Measurements from ENCODE around the gene LPAR4.
"Not testable (repeated sequence)": the region's sequence is repeated elsewhere in the genome, so short reads cannot be mapped to it uniquely, and the experiment has no call there.

Gene LPAR4, protein sequence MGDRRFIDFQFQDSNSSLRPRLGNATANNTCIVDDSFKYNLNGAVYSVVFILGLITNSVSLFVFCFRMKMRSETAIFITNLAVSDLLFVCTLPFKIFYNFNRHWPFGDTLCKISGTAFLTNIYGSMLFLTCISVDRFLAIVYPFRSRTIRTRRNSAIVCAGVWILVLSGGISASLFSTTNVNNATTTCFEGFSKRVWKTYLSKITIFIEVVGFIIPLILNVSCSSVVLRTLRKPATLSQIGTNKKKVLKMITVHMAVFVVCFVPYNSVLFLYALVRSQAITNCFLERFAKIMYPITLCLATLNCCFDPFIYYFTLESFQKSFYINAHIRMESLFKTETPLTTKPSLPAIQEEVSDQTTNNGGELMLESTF

DNA sequence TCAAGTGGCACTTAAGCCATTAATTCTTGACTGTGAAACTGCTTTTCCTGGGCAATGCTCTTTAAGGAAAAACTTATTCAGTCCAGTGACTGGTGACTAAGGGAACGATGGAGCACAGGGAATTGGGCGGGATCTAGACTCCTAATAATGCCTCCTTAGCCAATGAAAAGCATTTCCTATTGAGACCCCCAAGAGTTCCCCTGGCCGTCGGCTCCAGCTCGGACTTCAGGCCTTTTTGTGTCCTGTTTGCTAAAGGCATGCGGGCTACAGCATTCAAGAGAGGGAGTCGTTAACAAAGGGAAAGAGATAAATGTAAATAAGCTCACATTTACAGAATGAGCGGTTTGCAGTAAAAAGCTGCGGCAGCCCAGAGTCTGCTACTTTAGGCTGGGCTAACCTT, at the start of gene LPAR4:
LPAR4 (plus strand) TSS at position 232 of the 400 bp plus-strand sequence. CDS start 7,150 bp downstream, outside the sequence.
- DNase-seq: no peak

DNA sequence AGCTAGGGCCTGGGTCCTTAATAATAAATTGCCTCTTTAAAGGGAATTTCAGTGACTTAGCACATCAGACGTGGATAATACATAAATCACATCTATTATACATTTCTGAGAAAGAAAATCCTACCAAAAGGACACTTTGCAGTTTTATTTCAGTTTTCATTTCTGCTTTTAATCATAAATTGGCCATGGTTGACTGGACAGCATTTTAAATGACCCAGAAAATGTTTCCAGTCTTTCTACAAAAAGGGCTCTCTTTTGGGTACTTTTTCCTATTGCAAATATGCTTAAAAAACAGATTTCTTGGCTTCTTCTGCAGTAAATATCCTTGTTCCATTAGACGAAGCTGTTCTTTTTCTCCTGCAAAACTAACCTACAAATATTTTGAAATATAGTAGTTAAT, 41.4 kb upstream of the LPAR4 start:
- no peak for DNase-seq

DNA sequence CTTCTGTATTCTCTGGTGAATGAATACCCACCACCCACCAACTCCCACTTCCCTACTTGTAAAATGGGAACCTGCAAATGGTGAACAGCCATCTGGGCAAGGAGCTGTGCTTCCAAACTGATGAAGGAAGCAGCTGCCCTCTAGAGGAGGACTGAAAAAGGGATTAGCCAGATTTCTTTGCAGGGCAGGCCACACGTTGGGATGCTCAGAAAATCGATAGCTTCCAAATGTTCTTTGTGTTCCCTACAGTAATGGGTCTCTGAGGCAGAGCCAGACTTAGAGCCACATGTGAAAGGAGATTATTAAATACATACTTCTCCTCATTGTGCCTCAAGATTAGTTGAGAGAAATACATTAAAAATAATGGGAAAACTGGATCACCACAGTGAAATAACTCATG, 39.3 kb upstream of the LPAR4 start:
- peak; percentile 1 to 8 for DNase-seq

DNA sequence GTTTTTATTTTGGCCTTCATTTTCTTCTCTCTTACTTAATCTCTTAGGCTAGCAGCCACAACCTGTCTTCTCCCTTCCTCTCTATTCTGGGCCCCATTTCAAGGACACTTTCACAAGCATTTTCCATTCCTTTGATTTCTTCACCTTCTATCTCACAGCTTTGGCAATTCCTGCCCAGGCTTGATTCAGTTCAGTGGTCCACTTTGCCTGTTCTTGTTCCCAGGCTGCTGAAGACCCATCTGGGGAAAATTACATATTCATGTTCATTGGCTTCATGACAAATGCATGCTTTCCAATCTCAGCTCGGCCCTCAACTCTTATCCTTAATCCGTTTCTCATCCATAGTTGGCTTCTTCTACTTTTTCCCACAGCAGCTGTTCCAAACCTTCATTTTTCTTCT, 38.7 kb upstream of the LPAR4 start:
- no peak for DNase-seq

DNA sequence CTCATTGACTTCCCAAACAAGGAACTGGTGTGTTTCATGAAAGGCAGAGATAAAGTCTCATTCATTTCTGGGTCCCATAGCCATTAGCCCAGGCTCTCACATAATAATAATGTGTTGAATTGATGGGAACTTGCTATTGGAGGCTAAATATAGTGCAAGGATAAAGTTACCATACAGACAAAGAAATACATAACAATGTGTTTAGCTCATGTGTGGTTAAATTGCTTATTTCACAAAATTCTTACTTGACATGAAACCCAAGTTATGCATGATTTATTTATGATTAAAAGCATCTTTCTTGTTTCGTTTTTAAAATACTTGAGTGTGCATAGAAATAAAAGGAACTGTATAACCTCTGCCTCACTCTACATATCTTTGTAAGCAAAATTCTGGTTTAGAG, 37.3 kb upstream of the LPAR4 start:
- no peak for DNase-seq

DNA sequence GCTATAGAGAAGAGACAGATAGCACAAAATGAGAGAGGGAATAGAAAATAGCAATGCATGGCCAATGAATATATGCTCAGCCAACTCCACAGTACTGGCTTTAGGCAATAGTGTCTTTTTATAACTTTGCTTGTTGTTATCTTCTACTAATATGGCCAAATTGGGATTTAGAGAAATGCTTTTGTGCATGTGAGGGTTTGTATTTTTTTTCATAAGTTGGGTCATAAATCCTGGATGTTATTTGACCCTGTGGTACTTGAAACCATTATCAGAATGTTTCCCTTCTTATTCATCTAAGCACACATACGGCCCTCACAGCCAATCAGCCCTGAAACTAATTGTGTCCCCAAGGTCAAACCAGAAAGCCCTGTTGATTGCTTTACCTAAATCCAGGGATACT, 35.2 kb upstream of the LPAR4 start:
- no peak for DNase-seq

DNA sequence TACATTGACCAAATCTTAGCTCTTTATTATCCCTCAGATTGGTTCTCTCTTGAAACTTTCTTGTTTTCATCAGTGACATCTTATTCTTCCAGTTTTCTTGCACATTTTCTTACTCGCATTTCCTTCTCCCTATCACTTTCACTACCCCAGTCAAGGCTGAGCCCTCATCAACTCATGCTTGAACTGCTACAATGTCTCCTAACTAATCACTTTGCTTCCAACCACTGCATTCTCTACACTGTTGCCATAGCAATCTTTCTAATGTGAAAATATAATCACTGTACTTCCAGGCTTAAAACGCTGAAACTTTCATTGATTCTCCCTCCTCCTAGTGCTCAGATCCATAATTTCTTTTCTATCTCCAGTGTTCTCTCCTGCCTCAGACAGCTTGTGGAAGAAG, 22.2 kb upstream of the LPAR4 start:
- DNase-seq: no peak

DNA sequence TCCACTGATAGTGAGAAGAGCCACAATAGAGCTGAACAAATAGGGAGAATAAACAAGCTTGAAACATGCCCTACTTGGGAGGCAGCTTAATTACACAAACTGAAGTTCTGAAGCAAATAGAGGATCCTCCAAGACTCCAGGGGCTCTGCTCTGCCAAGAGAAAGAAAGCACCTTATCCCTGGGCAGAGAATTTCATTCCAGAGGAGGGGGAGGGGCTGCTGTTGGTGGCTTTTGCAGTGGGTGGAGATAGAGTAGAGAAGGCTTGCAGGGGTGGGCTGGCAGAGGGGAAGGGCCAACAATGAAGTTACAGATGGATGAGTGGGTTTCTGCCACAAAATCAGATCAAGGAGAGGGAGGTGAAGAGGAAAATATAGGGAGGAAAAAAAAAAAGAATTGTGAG, 1.0 kb upstream of the LPAR4 start:
- DNase-seq: no peak

DNA sequence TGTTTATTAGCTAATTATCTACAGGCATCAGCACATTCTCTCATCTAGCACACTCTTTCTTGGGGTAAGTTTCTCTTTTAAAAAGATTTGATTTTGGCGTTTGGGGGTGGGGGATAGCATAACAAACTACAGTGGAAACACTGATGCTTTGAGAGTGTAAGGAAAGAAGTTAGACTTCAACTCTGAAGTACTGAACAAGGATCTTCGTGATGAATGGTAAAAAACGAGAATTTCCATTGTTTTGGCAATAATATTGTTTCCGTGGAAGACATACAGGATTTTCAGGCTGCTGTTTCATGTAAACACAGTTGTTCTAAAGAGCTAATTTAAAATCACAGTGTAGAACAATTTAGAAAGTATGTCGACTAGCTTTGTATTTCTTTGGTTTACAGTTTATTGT, 451 bp downstream of the LPAR4 start:
- DNase-seq: no peak

DNA sequence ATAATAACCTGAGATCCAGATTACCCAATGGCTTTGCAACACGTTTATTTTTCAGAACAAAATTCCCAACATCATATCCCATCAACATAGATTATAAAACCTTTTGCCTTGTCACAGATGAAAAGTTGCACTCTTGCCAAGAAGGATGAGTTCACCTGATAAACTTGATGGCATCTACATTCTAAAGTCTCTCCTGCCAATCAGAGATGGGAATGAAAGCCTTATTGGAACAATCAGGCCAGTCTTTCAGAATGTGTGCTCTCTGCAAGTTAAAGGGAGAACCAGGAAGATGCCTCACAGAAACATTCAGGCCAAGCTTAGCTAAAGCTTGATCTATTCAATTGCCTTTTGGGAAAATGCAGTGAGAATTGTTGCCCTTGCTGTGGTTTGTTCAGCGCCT, 1.3 kb downstream of the LPAR4 start:
- DNase-seq: no peak

DNA sequence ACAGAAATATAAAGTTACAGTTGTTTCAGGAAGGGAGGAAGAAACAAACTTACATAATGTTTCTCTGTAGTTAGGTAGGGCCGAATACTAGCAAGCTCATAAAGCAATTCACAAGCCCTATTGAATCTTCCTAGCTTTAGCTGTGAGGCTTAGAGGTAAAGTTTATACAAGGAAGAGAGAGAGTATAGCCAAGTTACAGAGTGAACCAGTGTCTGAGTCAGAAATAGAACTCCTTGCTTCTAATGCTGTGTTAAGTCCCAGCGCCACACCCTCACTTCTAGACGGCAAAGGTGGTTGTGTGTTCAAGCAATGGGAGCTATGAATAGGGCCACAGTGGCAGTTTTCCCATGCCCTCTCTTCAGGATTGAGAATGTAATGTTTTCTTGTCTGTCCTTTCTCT, 6.1 kb downstream of the LPAR4 start:
- no peak for DNase-seq

DNA sequence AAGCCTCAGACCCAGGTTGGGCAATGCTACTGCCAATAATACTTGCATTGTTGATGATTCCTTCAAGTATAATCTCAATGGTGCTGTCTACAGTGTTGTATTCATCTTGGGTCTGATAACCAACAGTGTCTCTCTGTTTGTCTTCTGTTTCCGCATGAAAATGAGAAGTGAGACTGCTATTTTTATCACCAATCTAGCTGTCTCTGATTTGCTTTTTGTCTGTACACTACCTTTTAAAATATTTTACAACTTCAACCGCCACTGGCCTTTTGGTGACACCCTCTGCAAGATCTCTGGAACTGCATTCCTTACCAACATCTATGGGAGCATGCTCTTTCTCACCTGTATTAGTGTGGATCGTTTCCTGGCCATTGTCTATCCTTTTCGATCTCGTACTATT, 7.4 kb downstream of the LPAR4 start:
- DNase-seq: no peak

DNA sequence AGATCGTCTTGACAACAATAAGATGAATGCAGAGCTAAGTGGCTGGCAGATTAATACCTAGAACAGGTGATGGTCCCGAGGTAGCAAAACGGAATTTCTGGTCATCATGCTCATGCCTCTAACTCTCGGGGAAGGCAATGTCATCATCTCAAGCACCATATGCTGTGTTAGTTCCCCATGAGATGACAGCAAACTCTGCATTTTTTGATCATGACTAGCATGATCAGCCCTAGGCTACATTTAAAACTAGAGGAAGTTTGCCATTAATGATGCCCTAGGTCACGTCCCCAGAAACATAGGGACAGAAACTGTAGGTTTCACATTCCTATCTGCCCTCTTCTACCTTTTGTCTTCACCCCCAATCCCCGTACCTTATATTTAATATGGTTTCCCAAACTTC, 11.6 kb downstream of the LPAR4 start:
- no peak for DNase-seq

DNA sequence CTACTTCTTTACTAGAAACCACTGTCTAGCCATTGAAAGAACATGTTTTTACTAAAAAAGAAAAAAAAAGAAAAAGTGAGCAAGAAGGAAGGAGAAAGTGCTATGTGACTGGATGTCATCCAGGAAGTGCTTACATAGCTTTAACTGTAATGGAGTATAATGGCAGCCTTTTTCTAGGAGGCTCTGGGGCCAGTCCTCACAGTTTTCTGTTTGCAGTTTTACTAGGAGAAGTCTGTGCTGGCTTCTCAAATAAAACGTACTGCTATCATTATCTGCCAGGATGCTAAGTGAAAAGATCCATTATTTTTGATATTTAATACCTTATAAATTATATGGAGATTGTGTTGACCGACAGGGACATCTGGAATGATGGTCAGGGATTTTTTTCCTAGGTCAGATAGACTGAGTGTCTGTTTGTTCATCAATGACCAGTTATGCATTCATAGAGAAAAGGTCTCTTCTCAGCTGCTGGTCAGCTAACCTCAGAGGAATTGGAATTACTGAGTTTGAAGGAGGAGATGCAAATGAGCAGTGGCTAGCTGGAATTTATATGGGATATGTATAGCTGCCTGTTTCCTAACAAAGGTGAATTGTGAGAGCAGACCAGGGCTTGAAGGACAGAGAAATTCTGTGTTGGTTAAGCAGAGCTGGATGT, 21.7 kb downstream of the LPAR4 start:
- no peak for DNase-seq

DNA sequence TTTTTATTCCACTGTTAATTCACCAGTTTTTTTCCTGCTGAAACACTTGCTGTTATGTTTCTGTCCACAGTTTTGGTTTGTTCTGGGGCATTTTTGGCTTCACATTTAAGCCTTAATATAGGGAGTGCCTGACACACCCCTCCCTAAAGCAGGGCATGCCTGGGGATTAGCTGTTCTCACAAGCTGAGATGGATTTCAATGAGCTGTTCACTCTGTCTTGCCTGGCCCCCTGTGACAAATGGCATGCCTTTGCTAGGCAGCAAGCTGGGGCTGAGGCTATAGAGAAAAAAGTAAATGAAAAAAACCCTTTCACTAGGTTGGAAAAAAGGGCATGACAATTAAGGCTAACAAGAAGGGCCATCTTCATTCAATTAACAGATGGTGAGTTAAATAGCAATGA, 22.4 kb downstream of the LPAR4 start:
- no peak for DNase-seq

DNA sequence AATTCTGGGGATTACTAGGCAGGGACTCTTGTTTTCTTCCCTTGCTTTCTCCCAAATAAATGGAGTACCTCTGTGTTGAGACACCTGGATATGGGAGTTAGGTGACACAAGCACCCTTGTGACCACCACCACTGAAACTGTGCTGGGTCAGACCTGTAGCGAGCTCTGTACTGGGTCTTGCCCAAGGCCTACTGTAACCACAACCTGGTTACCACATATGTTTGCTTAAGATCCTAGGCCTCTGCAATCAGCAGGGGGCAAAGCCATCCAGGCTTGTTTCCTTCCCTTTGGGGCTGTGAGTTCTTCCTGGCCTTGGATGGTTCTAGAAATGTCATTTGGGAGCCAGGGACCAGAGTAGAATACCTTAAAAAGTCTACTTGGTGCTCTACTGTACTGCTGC, 49.4 kb downstream of the LPAR4 start:
- no peak for DNase-seq

DNA sequence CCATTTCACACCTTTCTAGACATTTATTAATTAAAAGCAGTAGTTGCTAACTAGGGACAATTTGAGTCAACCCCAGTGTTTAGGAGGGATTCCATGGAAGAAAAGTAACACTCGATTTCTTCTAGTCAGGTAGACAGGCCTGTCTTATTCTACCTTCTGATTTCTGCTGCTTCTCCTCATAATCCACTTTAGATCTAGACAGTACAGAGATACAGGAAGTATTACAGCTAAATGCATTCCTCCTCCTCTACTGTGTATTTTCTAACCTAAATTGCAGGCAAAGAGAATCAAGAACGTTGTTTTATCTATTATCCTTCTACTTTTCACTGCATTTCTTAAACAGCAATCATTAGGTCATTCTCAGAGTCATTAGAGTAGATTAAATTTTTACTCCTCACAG, 52.6 kb downstream of the LPAR4 start:
- DNase-seq: no peak

DNA sequence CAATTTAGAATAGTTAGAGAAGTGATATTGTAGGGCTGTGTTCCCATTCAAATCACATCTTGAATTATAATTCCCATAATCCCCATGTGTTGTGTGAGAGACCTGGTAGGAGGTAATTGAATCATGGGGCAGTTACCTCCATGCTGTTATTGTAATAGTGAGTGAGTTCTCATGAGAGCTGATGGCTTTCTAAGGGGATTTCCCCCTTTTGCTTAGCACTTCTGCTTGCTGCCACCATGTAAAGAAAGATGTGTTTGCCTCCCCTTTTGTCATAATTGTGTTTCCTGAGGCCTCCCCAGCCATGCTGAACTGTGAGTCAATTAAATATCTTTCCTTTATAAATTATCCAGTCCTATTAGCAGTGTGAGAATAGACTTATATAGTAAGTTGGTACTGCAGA, 53.2 kb downstream of the LPAR4 start:
- no peak for DNase-seq

DNA sequence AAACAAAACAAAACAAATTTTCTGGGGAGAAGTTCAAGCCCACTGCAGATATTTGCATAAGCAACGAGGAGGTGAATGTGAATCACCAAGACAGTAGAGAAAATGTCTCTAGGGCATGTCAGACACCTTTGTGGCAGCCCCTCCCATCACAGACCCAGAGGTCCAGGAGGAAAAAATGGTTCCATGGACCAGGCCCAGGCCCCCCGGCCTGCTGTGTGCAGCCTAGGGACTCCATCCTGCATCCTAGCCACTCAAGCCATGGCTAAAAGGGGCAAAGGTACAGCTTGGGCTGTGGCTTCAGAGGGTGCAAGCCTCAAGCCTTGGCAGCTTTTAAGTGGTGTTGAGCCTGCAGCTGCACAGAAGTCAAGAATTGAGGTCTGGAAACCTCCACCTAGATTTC, 54.0 kb downstream of the LPAR4 start:
- DNase-seq: no peak

DNA sequence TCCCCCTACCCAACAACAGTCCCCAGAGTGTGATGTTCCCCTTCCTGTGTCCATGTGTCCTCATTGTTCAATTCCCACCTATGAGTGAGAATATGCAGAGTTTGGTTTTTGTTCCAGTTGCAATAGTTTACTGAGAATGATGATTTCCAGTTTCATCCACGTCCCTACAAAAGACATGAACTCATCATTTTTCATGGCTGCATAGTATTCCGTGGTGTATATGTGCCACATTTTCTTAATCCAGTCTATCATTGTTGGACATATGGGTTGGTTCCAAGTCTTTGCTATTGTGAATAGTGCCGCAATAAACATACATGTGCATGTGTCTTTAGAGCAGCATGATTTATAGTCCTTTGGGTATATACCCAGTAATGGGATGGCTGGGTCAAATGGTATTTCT, 55.0 kb downstream of the LPAR4 start:
- not testable (repeated sequence) for DNase-seq
